ENCODE results near the gene NFKBIE.

Gene NFKBIE

DNA sequence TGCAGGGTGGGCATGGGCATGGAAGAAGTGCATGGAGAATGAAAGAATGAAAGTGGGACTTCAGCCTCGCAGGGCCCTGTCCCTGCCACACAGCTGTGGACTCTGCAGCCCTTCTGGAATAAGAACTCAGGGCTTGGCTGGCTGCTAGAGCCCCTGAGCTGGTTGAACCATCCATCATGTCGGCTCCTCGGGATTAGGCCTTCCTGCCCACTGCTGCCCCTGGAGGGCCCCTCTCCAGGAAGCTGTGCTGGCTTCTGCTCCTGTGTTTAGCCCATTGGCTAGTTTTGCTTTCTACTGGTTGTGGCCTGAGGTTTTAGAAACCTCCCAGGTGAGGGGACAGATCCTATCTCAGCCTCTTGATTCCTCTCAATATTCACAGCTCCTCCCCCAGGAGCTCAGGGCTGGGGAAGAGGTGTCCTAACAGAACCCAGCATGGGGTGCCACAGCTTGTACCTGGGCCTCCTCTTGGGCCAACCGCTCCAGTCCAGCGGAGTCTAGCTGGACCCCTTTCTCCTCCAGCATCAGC is 39.9 kb upstream of the NFKBIE start:
- Histone ChIP-seq H3K27ac (ENCODE audit: low read depth in 2 of 2, low read length in 2 of 2) (no peak overlapping the region), H3K36me3 (ENCODE audit: control insufficient read depth in 2 of 2, insufficient read depth in 2 of 2, low read length in 2 of 2) (peaks cover 81% of the 10 kb centered on the region in 2 donors), H3K9ac (ENCODE audit: low read depth in 1 of 2, low read length in 2 of 2) (no peak overlapping the region), H3K4me1 (ENCODE audit: control insufficient read depth in 2 of 2, insufficient read depth in 2 of 2, low read length in 2 of 2) (peaks cover 3 to 4% of the 10 kb centered on the region in 2 donors), H3K27me3 (ENCODE audit: control insufficient read depth in 2 of 2, insufficient read depth in 2 of 2, low read length in 2 of 2) (no peaks in the 10 kb centered on the region), H3K9me3 (ENCODE audit: control insufficient read depth in 2 of 2, low read length in 2 of 2) (no peaks in the 10 kb centered on the region), H3K4me3 (ENCODE audit: low read length in 2 of 2) (no peak overlapping the region)

DNA sequence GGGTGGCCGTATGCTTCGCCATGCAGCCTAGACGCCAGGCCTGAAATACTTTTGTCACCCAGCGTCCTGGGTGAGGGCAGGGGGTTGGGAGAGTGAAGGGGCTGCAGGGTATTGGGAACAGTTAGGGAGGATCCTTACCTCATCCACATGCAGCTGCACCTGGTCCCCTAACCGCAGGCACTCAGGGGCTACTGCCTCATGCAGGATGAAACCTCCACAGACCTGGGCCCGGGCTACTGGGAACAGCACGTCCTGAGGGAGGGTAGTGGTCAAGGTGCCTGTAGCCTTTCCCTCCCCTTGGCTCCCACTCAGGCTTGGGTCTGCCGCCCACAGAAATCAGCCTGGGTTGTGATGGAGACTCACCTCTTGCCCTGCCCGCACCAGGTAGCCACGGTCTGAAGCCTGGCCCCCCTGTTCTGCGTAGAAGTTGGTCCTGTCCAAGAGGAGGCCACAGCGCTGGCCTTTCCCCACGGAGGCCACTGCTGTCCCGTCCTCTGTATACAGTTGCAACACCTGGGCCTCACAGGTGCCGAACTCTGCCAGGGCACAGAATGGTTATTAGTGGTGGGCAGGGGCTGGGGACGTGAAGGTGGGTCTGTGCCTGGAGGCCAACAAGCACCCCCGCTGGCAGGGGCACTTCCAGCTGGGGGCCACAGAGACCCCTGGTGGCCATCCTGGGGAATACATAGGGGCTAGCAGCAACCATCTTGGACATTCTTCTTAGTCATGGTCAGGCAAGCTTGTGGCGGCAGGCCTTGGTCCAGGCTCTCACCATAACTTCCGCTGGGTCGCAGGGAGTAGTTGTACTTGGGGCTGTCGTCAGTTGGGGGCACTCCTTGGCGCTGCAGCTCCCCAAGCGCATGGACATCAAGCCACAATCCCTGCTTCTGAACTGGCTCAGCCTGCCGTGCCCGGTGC is 39.2 kb upstream of the NFKBIE start:
- no peak overlapping the region for H3K9ac ChIP-seq (ENCODE audit: low read depth in 1 of 2, low read length in 2 of 2)
- H3K4me1 ChIP-seq (ENCODE audit: control insufficient read depth in 2 of 2, insufficient read depth in 2 of 2, low read length in 2 of 2): no peaks in the 10 kb centered on the region
- no peaks in the 10 kb centered on the region for H3K27me3 ChIP-seq (ENCODE audit: control insufficient read depth in 2 of 2, insufficient read depth in 2 of 2, low read length in 2 of 2)
- H3K36me3 ChIP-seq (ENCODE audit: control insufficient read depth in 2 of 2, insufficient read depth in 2 of 2, low read length in 2 of 2): peaks cover 74 to 77% of the 10 kb centered on the region in 2 donors
- no peak overlapping the region for H3K4me3 ChIP-seq (ENCODE audit: low read length in 2 of 2)
- H3K27ac ChIP-seq (ENCODE audit: low read depth in 2 of 2, low read length in 2 of 2): no peak overlapping the region
- no peaks in the 10 kb centered on the region for H3K9me3 ChIP-seq (ENCODE audit: control insufficient read depth in 2 of 2, low read length in 2 of 2)

DNA sequence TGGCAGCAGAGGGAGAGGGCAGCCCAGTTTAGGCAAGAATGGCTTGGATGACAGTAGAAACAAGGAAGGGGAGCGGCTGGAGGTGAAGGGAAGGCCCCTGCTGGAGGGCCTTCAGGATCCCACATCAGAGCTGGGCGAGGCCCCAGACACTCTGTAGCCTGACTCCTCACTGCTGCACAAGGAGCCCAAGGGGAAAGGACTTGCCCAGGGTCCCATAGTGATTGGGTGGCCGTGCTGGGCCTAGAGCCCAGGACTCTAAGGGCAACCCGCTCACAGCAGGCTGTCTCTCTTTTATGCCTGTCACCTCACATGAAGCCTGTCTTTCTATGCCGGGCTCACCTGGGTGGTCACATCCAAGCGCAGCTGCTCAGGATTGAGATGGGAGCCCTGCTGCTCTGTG is 38.5 kb upstream of the NFKBIE start:
- Histone ChIP-seq H3K4me1 (ENCODE audit: control insufficient read depth in 2 of 2, insufficient read depth in 2 of 2, low read length in 2 of 2) (no peaks in the 10 kb centered on the region), H3K9me3 (ENCODE audit: control insufficient read depth in 2 of 2, low read length in 2 of 2) (no peaks in the 10 kb centered on the region), H3K36me3 (ENCODE audit: control insufficient read depth in 2 of 2, insufficient read depth in 2 of 2, low read length in 2 of 2) (peaks cover 67 to 70% of the 10 kb centered on the region in 2 donors), H3K27me3 (ENCODE audit: control insufficient read depth in 2 of 2, insufficient read depth in 2 of 2, low read length in 2 of 2) (no peaks in the 10 kb centered on the region), H3K27ac (ENCODE audit: low read depth in 2 of 2, low read length in 2 of 2) (no peak overlapping the region), H3K4me3 (ENCODE audit: low read length in 2 of 2) (no peak overlapping the region), H3K9ac (ENCODE audit: low read depth in 1 of 2, low read length in 2 of 2) (no peak overlapping the region)

DNA sequence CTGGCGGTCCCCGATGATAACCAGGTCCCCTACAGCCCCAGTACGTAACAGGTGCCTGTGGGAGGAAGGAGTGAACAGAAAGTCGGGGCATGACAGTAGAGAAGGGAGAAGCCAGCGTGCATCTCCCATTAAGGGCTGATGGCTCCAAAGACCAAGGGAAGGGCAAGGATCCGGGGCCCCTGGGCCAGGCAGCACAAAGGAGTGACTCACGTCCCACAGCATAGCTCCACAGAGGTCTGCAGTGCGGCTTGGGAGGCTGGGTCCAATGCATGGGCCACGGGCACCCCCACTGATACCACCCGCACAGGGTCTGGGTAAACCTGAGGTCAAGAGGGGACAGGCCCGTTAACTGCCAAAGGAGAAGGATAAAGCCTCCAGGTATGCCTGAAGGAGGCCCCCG is 37.5 kb upstream of the NFKBIE start:
- Histone ChIP-seq H3K9ac (ENCODE audit: low read depth in 1 of 2, low read length in 2 of 2) (no peak overlapping the region), H3K4me1 (ENCODE audit: control insufficient read depth in 2 of 2, insufficient read depth in 2 of 2, low read length in 2 of 2) (peaks cover 0 to 2% of the 10 kb centered on the region in 2 donors), H3K9me3 (ENCODE audit: control insufficient read depth in 2 of 2, low read length in 2 of 2) (no peaks in the 10 kb centered on the region), H3K27ac (ENCODE audit: low read depth in 2 of 2, low read length in 2 of 2) (no peak overlapping the region), H3K36me3 (ENCODE audit: control insufficient read depth in 2 of 2, insufficient read depth in 2 of 2, low read length in 2 of 2) (peaks cover 64 to 67% of the 10 kb centered on the region in 2 donors), H3K27me3 (ENCODE audit: control insufficient read depth in 2 of 2, insufficient read depth in 2 of 2, low read length in 2 of 2) (peaks cover 3 to 6% of the 10 kb centered on the region in 2 donors), H3K4me3 (ENCODE audit: low read length in 2 of 2) (no peak overlapping the region)

- peaks cover 8 to 10% of the 10 kb centered on the region in 2 donors for H3K27me3 ChIP-seq (ENCODE audit: control insufficient read depth in 2 of 2, insufficient read depth in 2 of 2, low read length in 2 of 2)
- peaks cover 57 to 63% of the 10 kb centered on the region in 2 donors for H3K36me3 ChIP-seq (ENCODE audit: control insufficient read depth in 2 of 2, insufficient read depth in 2 of 2, low read length in 2 of 2)
- H3K9me3 ChIP-seq (ENCODE audit: control insufficient read depth in 2 of 2, low read length in 2 of 2): no peaks in the 10 kb centered on the region
- no peak overlapping the region for H3K4me3 ChIP-seq (ENCODE audit: low read length in 2 of 2)
- H3K4me1 ChIP-seq (ENCODE audit: control insufficient read depth in 2 of 2, insufficient read depth in 2 of 2, low read length in 2 of 2): peaks cover 5 to 7% of the 10 kb centered on the region in 2 donors
- H3K9ac ChIP-seq (ENCODE audit: low read depth in 1 of 2, low read length in 2 of 2): no peak overlapping the region
- H3K27ac ChIP-seq (ENCODE audit: low read depth in 2 of 2, low read length in 2 of 2): no peak overlapping the region
Measured at GRCh38 chr6:44301782-44302564, 36.6 kb upstream of the NFKBIE start.

DNA sequence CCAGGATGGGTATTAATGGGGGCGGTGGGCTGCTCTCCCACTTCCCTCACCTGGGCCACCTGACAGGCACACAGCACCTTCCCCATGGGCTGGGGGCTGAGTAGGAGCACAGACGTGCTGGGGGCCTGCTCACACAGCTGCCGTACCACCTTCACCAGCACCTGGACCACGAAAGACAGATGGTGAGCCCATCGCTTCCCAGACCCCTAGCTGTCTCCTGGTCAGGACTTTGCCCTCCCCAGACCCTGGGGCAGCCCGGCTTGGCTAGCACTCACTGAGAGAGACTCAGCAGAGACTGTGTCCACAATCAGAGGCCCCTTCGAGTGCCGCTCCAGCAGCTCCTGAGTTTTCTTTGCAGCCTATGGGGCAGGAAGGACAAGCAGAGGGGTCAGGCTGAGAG is 35.8 kb upstream of the NFKBIE start:
- H3K27me3 ChIP-seq (ENCODE audit: control insufficient read depth in 2 of 2, insufficient read depth in 2 of 2, low read length in 2 of 2): peaks cover 16 to 18% of the 10 kb centered on the region in 2 donors
- no peak overlapping the region for H3K9ac ChIP-seq (ENCODE audit: low read depth in 1 of 2, low read length in 2 of 2)
- H3K36me3 ChIP-seq (ENCODE audit: control insufficient read depth in 2 of 2, insufficient read depth in 2 of 2, low read length in 2 of 2): peaks cover 51 to 54% of the 10 kb centered on the region in 2 donors
- no peak overlapping the region for H3K27ac ChIP-seq (ENCODE audit: low read depth in 2 of 2, low read length in 2 of 2)
- no peak overlapping the region for H3K4me3 ChIP-seq (ENCODE audit: low read length in 2 of 2)
- peaks cover 5 to 8% of the 10 kb centered on the region in 2 donors for H3K4me1 ChIP-seq (ENCODE audit: control insufficient read depth in 2 of 2, insufficient read depth in 2 of 2, low read length in 2 of 2)
- H3K9me3 ChIP-seq (ENCODE audit: control insufficient read depth in 2 of 2, low read length in 2 of 2): no peaks in the 10 kb centered on the region

DNA sequence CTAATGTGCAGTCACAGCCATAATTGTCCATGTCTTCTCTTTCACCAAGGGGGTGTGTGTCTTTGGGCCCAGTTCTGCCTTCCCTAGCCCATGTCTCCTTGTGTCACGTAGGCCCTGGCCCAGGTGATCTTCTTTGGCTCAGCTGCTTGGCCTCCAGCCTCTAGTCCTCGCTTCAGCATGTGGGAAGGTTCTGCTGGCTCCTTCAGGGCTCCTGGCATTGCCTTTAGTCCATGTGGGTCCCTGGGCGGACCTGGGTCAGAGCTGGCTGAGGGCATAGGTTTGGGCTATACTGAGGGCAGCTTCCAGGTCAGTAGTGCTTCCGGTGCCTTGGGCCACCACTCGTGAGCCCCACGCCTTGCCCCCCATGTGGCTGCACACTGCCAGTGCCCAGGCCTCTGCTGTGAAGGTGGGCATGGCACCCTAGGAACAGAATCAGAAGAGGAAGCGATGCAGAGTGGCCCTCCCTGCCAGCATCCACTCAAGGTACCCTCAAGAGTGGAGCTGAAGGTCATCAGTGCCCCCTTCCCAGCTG is 35.0 kb upstream of the NFKBIE start:
- no peak overlapping the region for H3K4me3 ChIP-seq (ENCODE audit: low read length in 2 of 2)
- H3K9ac ChIP-seq (ENCODE audit: low read depth in 1 of 2, low read length in 2 of 2): no peak overlapping the region
- peaks cover 16 to 25% of the 10 kb centered on the region in 2 donors for H3K27me3 ChIP-seq (ENCODE audit: control insufficient read depth in 2 of 2, insufficient read depth in 2 of 2, low read length in 2 of 2)
- no peaks in the 10 kb centered on the region for H3K9me3 ChIP-seq (ENCODE audit: control insufficient read depth in 2 of 2, low read length in 2 of 2)
- peaks cover 5 to 8% of the 10 kb centered on the region in 2 donors for H3K4me1 ChIP-seq (ENCODE audit: control insufficient read depth in 2 of 2, insufficient read depth in 2 of 2, low read length in 2 of 2)
- peaks cover 45 to 47% of the 10 kb centered on the region in 2 donors for H3K36me3 ChIP-seq (ENCODE audit: control insufficient read depth in 2 of 2, insufficient read depth in 2 of 2, low read length in 2 of 2)
- H3K27ac ChIP-seq (ENCODE audit: low read depth in 2 of 2, low read length in 2 of 2): no peak overlapping the region

GRCh38 chr6:44298864-44299263 is 33.5 kb upstream of the NFKBIE start:
- peaks cover 5 to 8% of the 10 kb centered on the region in 2 donors for H3K4me1 ChIP-seq (ENCODE audit: control insufficient read depth in 2 of 2, insufficient read depth in 2 of 2, low read length in 2 of 2)
- no peak overlapping the region for H3K4me3 ChIP-seq (ENCODE audit: low read length in 2 of 2)
- H3K9me3 ChIP-seq (ENCODE audit: control insufficient read depth in 2 of 2, low read length in 2 of 2): no peaks in the 10 kb centered on the region
- peaks cover 30 to 34% of the 10 kb centered on the region in 2 donors for H3K36me3 ChIP-seq (ENCODE audit: control insufficient read depth in 2 of 2, insufficient read depth in 2 of 2, low read length in 2 of 2)
- H3K9ac ChIP-seq (ENCODE audit: low read depth in 1 of 2, low read length in 2 of 2): no peak overlapping the region
- H3K27ac ChIP-seq (ENCODE audit: low read depth in 2 of 2, low read length in 2 of 2): no peak overlapping the region
- H3K27me3 ChIP-seq (ENCODE audit: control insufficient read depth in 2 of 2, insufficient read depth in 2 of 2, low read length in 2 of 2): peaks cover 22 to 32% of the 10 kb centered on the region in 2 donors

DNA sequence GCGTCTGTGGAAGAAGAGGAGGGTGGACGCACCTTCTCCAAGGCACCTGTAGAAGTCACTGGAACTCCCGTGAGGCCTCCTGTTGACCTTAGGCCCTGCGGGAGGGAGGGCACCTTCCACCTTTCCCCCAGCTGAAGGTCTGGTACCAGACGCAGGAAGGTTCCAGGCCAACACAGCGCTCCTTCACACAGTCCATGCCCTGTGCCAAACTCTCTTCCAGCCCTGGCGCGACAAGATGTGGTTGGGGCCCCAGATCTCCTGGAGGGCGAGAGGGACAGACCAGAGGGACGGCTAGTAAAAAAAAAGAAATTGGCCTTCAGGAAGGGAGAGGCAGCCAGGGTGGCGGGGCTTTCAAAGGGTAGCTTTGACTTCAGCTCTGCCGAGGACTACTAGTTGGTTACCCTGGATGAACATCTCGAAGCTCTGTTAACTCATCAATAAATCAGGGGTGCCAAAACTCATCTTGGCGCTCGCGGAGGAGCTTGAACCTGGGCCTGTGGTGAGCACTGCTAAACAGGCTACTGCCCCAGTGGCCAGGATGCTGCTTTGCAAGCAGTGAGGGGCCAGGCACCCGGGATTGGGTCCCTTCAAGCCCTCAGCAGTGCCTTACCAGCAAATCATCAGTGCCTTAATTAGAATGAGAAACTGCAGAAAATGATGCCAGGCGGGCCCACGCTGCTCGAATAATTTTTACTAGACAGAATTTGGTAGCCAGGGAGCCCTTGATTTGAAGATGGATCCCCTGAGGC is 32.9 kb upstream of the NFKBIE start:
- H3K4me1 ChIP-seq (ENCODE audit: control insufficient read depth in 2 of 2, insufficient read depth in 2 of 2, low read length in 2 of 2): peaks cover 5 to 8% of the 10 kb centered on the region in 2 donors
- H3K27me3 ChIP-seq (ENCODE audit: control insufficient read depth in 2 of 2, insufficient read depth in 2 of 2, low read length in 2 of 2): peaks cover 25 to 36% of the 10 kb centered on the region in 2 donors
- H3K4me3 ChIP-seq (ENCODE audit: low read length in 2 of 2): no peak overlapping the region
- H3K9ac ChIP-seq (ENCODE audit: low read depth in 1 of 2, low read length in 2 of 2): no peak overlapping the region
- H3K9me3 ChIP-seq (ENCODE audit: control insufficient read depth in 2 of 2, low read length in 2 of 2): no peaks in the 10 kb centered on the region
- H3K36me3 ChIP-seq (ENCODE audit: control insufficient read depth in 2 of 2, insufficient read depth in 2 of 2, low read length in 2 of 2): peaks cover 25 to 29% of the 10 kb centered on the region in 2 donors
- no peak overlapping the region for H3K27ac ChIP-seq (ENCODE audit: low read depth in 2 of 2, low read length in 2 of 2)
